K562 (cell line): ENCODE measurements around the gene WEE1.

Experiments used
- CBX5 ChIP-seq: IDR thresholded peaks from 2 replicates; pipeline ENCODE4 v1.6.1; 2014; ENCODE audit warnings: low read depth, borderline replicate concordance
- CTCF ChIP-seq, 3 experiments: IDR thresholded peaks in 2 of 3; conservative IDR thresholded peaks in 1 of 3; 2 replicates each; pipeline ENCODE4 v1.5.1; 2011 to 2012; ENCODE audit warnings: low read length in 3 of 3, mild to moderate bottlenecking in 3 of 3, control low read depth in 2 of 3, improper control_type of control experiment in 1 of 3, inconsistent platforms in 1 of 3, low read depth in 1 of 3, mixed read lengths in 1 of 3, moderate library complexity in 1 of 3; ENCODE audit not compliant: insufficient read depth in 2 of 3
- FOXA3 ChIP-seq, 2 experiments: fragments of 450-650 bp in 1 of 2; sonication (generic) in 1 of 2; formaldehyde crosslinking; IDR thresholded peaks in 1 of 2; conservative IDR thresholded peaks in 1 of 2; 2 replicates each; pipeline versions ENCODE4 v1.4.0 to v1.8.0; 2020 to 2022; ENCODE audit warnings: mild to moderate bottlenecking in 2 of 2, missing genetic modification reagents in 1 of 2
- FOXP1 ChIP-seq: sonication (generic); formaldehyde crosslinking; IDR thresholded peaks from 2 replicates; pipeline ENCODE4 v1.8.0; 2022; ENCODE audit warnings: mild to moderate bottlenecking, missing genetic modification reagents
- RAD21 ChIP-seq, 2 experiments: fragments of 250-450 bp in 1 of 2; fragments of 450-650 bp in 1 of 2; sonication (Bioruptor Pico) in 1 of 2; formaldehyde crosslinking in 1 of 2; IDR thresholded peaks in 1 of 2; conservative IDR thresholded peaks in 1 of 2; 2 replicates each; pipeline versions ENCODE4 v1.4.0 to v1.8.0; 2020 to 2022; ENCODE audit warnings: mild to moderate bottlenecking in 2 of 2, moderate library complexity in 1 of 2
- RNF2 ChIP-seq: sonication (generic); IDR thresholded peaks from 2 replicates; pipeline ENCODE4 v1.6.1; 2016
- ZBTB26 ChIP-seq: fragments of 450-650 bp; formaldehyde crosslinking; IDR thresholded peaks from 2 replicates; pipeline ENCODE4 v1.4.0; 2022; ENCODE audit warnings: missing genetic modification characterization
- ZFP36 ChIP-seq: fragments of 150-350 bp; IDR thresholded peaks from 2 replicates; pipeline ENCODE4 v1.6.1; 2018; ENCODE audit warnings: low read length, low read depth; ENCODE audit not compliant: partially characterized antibody
- ZNF354B ChIP-seq: fragments of 250-450 bp; sonication (Bioruptor Pico); IDR thresholded peaks from 2 replicates; pipeline ENCODE4 v1.4.0; 2020

GRCh38 chr11:9568854-9569587 is 4.4 kb upstream of the WEE1 start:
- no peak for TF ChIP-seq ZFP36
- no peak for TF ChIP-seq RNF2
- TF ChIP-seq CTCF (IDR thresholded peaks at IDR 0.05 in 2 of 3, conservative IDR thresholded peaks at IDR 0.05 in 1 of 3; ENCODE audit: insufficient read depth in 2 of 3, low read depth in 1 of 3, low read length in 3 of 3): no peak
- 0 out of 4 replicates have a peak, but pooled peaks of 1 of the 2 experiments have one; percentile 19 for TF ChIP-seq FOXA3 (CRISPR knock-in tag; conservative IDR thresholded peaks at IDR 0.05 in 1 of 2, IDR thresholded peaks at IDR 0.05 in 1 of 2)
- no peak for TF ChIP-seq ZNF354B (CRISPR knock-in tag)
- TF ChIP-seq ZBTB26 (CRISPR knock-in tag): no peak
- TF ChIP-seq FOXP1 (CRISPR knock-in tag): no peak
- TF ChIP-seq RAD21 (CRISPR knock-in tag; conservative IDR thresholded peaks at IDR 0.05 in 1 of 2, IDR thresholded peaks at IDR 0.05 in 1 of 2): no peak
- TF ChIP-seq CBX5: no peak
